OCI-LY7 (cell line): ENCODE results near the gene ZFHX3. TPM values are rescaled to one million over a fixed set of nuclear protein-coding genes. Genes with fewer than 3 reads are reported as not detected.

Source experiments
- BruUV-seq: library from RNA; stranded (reverse); fragments of 400-500 nt; replicated peaks from 2 replicates; lab custom pipeline; 2021; lab: Mats Ljungman, UMichigan
- CTCF ChIA-PET: fragments of 300-600 bp; sonication (Branson Sonifier 250); formaldehyde crosslinking; loops from one replicate; lab custom pipeline; 2022; ENCODE audit warnings: antibody characterized with exemption; ENCODE audit not compliant: unreplicated experiment; lab: Charles Lee
- POLR2A ChIA-PET: fragments of 300-600 bp; sonication (Branson Sonifier 250); formaldehyde crosslinking; loops from one replicate; lab custom pipeline; 2022; ENCODE audit warnings: antibody characterized with exemption; lab: Charles Lee
- DNase-seq: peaks from one replicate; pipeline ENCODE4 v3.0.0-alpha.2; 2015; ENCODE audit warnings: low spot score
- H2AFZ ChIP-seq: fragments of 200-600 bp; sonication (generic), shearing (Covaris generic); 2 replicates; pipeline ENCODE4 v1.6.1; 2014; ENCODE audit warnings: mild to moderate bottlenecking, antibody characterized with exemption, low read length, moderate library complexity
- H3K27ac ChIP-seq: fragments of 200-600 bp; sonication (generic); 2 replicates; pipeline ENCODE4 v1.5.1; 2014; ENCODE audit warnings: mixed run types, low read depth, mild to moderate bottlenecking, moderate library complexity, low read length, inconsistent platforms; ENCODE audit not compliant: poor library complexity, severe bottlenecking
- H3K36me3 ChIP-seq: fragments of 200-600 bp; sonication (generic); 2 replicates; pipeline ENCODE4 v1.6.1; 2014; ENCODE audit warnings: mild to moderate bottlenecking, antibody characterized with exemption, low read length, moderate library complexity, mixed read lengths; ENCODE audit not compliant: insufficient read depth
- H3K4me1 ChIP-seq: fragments of 200-600 bp; sonication (generic); 2 replicates; pipeline ENCODE4 v1.5.1; 2014; ENCODE audit warnings: mild to moderate bottlenecking, low read length; ENCODE audit not compliant: insufficient read depth, poor library complexity, severe bottlenecking
- H3K4me2 ChIP-seq: fragments of 200-600 bp; sonication (generic); 2 replicates; pipeline ENCODE4 v1.6.1; 2014; ENCODE audit warnings: mild to moderate bottlenecking, low read length
- H3K4me3 ChIP-seq: fragments of 200-600 bp; sonication (generic); 2 replicates; pipeline ENCODE4 v1.5.1; 2014; ENCODE audit warnings: mild to moderate bottlenecking, low read depth, low read length; ENCODE audit not compliant: poor library complexity, severe bottlenecking
- H3K79me2 ChIP-seq: fragments of 200-600 bp; sonication (generic); 2 replicates; pipeline ENCODE4 v1.6.1; 2016; ENCODE audit warnings: low read depth, mild to moderate bottlenecking, low read length, moderate library complexity, mixed read lengths; ENCODE audit not compliant: insufficient read depth
- H3K9me2 ChIP-seq: fragments of 200-600 bp; sonication (generic); 2 replicates; pipeline ENCODE4 v1.6.1; 2016; ENCODE audit warnings: mild to moderate bottlenecking, low read length, mixed read lengths; ENCODE audit not compliant: insufficient read depth
- H3K9me3 ChIP-seq: fragments of 200-600 bp; sonication (generic); 2 replicates; pipeline ENCODE4 v1.6.1; 2014; ENCODE audit warnings: mild to moderate bottlenecking, mixed run types, low read length, mixed read lengths
- H4K20me1 ChIP-seq: fragments of 200-600 bp; sonication (generic); 2 replicates; pipeline ENCODE4 v1.6.1; 2014; ENCODE audit warnings: mild to moderate bottlenecking, antibody characterized with exemption, low read length, moderate library complexity, mixed read lengths; ENCODE audit not compliant: insufficient read depth
- EZH2phosphoT487 ChIP-seq: fragments of 200-600 bp; sonication (generic); IDR thresholded peaks from 2 replicates; pipeline ENCODE4 v1.6.1; 2018; ENCODE audit warnings: low read depth, borderline replicate concordance, mild to moderate bottlenecking, mixed run types, antibody characterized with exemption, low read length, moderate library complexity, mixed read lengths
- intact Hi-C: fragments of 100-400 bp; cut with micrococcal nuclease; formaldehyde crosslinking; loops from one replicate; pipeline ENCODE4 v1.10.0; 2022; ENCODE audit not compliant: unreplicated experiment
- total RNA-seq, 2 experiments: library from RNA; depleted of rRNA in 1 of 2; stranded (reverse); fragments of >200 nt in 1 of 2; shearing (Covaris generic) in 1 of 2; gene quantifications; 2 replicates each; pipeline ENCODE4 v1.2.3, GENCODE V29; 2014 to 2022
- TF ChIP-seq, protein P1 (sequence below): fragments of 200-600 bp; sonication (generic); conservative IDR thresholded peaks from 2 replicates; pipeline ENCODE4 v1.5.1; 2014; ENCODE audit warnings: mild to moderate bottlenecking, antibody characterized with exemption, low read length, moderate library complexity, mixed read lengths

ZFHX3 gene
- total RNA-seq, 2 experiments from 2014 or later: 1.3 to 6.2 TPM

GRCh38 chr16:73028721-73029361, 19.1 kb downstream of the ZFHX3 start:
- Histone ChIP-seq H2AFZ (no peak overlapping the region), H3K4me3 (no peak overlapping the region), H4K20me1 (no peaks in the 10 kb centered on the region; the same call in 1 of the 2 replicates), H3K4me2 (no peak overlapping the region), H3K27ac (no peak overlapping the region), H3K9me2 (no peaks in the 10 kb centered on the region), H3K4me1 (no peaks in the 10 kb centered on the region), H3K36me3 (no peaks in the 10 kb centered on the region), H3K79me2 (no peaks in the 10 kb centered on the region), H3K9me3 (no peaks in the 10 kb centered on the region)
- TF ChIP-seq, protein P1, sequence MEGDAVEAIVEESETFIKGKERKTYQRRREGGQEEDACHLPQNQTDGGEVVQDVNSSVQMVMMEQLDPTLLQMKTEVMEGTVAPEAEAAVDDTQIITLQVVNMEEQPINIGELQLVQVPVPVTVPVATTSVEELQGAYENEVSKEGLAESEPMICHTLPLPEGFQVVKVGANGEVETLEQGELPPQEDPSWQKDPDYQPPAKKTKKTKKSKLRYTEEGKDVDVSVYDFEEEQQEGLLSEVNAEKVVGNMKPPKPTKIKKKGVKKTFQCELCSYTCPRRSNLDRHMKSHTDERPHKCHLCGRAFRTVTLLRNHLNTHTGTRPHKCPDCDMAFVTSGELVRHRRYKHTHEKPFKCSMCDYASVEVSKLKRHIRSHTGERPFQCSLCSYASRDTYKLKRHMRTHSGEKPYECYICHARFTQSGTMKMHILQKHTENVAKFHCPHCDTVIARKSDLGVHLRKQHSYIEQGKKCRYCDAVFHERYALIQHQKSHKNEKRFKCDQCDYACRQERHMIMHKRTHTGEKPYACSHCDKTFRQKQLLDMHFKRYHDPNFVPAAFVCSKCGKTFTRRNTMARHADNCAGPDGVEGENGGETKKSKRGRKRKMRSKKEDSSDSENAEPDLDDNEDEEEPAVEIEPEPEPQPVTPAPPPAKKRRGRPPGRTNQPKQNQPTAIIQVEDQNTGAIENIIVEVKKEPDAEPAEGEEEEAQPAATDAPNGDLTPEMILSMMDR: no peak
- no peak for TF ChIP-seq EZH2phosphoT487
- POLR2A ChIA-PET: no interaction called here
- CTCF ChIA-PET: no interaction called here
- DNase-seq: no peak
- no TSS peak for BruUV-seq
- intact Hi-C loops: no loop called here

- ChIA-PET CTCF (interaction anchor here (0.6 kb wide), 1 partner anchor 193 kb away, joined by 3 read pairs; no protein-coding TSS in a partner anchor), POLR2A (no interaction called here)
- no peak for TF ChIP-seq EZH2phosphoT487
- TF ChIP-seq, protein P1: no peak
- no TSS peak for BruUV-seq
- no peak overlapping the region for H2AFZ ChIP-seq
- intact Hi-C loops: no loop called here
- H3K4me3 ChIP-seq: no peak overlapping the region
- DNase-seq: no peak
- H3K9me3 ChIP-seq: no peaks in the 10 kb centered on the region
- H3K79me2 ChIP-seq: no peaks in the 10 kb centered on the region
- H3K9me2 ChIP-seq: no peaks in the 10 kb centered on the region
- H3K27ac ChIP-seq: no peak overlapping the region
- H3K36me3 ChIP-seq: no peaks in the 10 kb centered on the region
- no peak overlapping the region for H3K4me2 ChIP-seq
- no peaks in the 10 kb centered on the region for H3K4me1 ChIP-seq
- no peaks in the 10 kb centered on the region; the same call in 1 of the 2 replicates for H4K20me1 ChIP-seq
Measured at GRCh38 chr16:73028263-73028662, 19.7 kb downstream of the ZFHX3 start.

GRCh38 chr16:73027685-73028111, 20.2 kb downstream of the ZFHX3 start:
- Histone ChIP-seq H3K4me2 (no peak overlapping the region), H4K20me1 (no peaks in the 10 kb centered on the region; the same call in 1 of the 2 replicates), H3K36me3 (no peaks in the 10 kb centered on the region), H3K79me2 (no peaks in the 10 kb centered on the region), H3K9me3 (no peaks in the 10 kb centered on the region), H3K9me2 (no peaks in the 10 kb centered on the region), H3K4me3 (no peak overlapping the region), H3K4me1 (no peaks in the 10 kb centered on the region), H2AFZ (no peak overlapping the region), H3K27ac (no peak overlapping the region)
- no peak for DNase-seq
- TF ChIP-seq, protein P1: no peak
- TF ChIP-seq EZH2phosphoT487: no peak
- no TSS peak for BruUV-seq
- ChIA-PET CTCF (interaction anchor here (0.6 kb wide), 1 partner anchor 192 kb away, joined by 3 read pairs; no protein-coding TSS in a partner anchor), POLR2A (no interaction called here)
- intact Hi-C loops: no loop called here
